ENCODE data around the gene CDK12.

DNA sequence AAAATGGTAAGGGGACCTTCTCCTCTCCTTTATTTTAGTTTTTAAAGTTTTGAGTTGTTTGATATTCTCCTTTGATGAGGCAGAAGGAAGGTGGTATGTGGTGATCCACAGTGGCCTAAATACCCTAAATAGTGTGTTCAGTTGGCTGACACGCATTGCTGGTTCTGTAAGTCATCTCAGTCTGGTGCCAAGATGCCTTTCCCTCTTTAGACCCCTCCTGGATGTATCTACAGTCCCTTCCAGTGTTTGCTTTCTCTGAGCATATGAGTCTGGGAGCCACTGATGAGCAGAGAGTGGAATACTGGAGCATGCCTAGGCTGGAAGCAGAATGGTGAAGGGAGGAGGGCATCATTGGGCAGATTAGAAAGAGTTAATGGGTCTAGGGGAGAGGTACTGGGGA is 81.9 kb downstream of the CDK12 start:
- TF ChIP-seq, protein P1, sequence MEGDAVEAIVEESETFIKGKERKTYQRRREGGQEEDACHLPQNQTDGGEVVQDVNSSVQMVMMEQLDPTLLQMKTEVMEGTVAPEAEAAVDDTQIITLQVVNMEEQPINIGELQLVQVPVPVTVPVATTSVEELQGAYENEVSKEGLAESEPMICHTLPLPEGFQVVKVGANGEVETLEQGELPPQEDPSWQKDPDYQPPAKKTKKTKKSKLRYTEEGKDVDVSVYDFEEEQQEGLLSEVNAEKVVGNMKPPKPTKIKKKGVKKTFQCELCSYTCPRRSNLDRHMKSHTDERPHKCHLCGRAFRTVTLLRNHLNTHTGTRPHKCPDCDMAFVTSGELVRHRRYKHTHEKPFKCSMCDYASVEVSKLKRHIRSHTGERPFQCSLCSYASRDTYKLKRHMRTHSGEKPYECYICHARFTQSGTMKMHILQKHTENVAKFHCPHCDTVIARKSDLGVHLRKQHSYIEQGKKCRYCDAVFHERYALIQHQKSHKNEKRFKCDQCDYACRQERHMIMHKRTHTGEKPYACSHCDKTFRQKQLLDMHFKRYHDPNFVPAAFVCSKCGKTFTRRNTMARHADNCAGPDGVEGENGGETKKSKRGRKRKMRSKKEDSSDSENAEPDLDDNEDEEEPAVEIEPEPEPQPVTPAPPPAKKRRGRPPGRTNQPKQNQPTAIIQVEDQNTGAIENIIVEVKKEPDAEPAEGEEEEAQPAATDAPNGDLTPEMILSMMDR (IDR thresholded peaks at IDR 0.05; ENCODE audit: low read depth, low read length, poor library complexity, severe bottlenecking) = no peak
- TF ChIP-seq EZH2phosphoT487 (IDR thresholded peaks at IDR 0.05; ENCODE audit: borderline replicate concordance, low read length) = no peak
